ENCODE data around the gene URB2. TPM values are rescaled to one million over a fixed set of nuclear protein-coding genes. Genes with fewer than 3 reads are reported as not detected.

URB2 gene
- total and polyA plus RNA-seq, 2 of the 13 experiments (the other 11 are each of a cell fraction or from before 2014, with no cell fraction given): 4.0 to 17.6 TPM

- TF ChIP-seq ADNP (CRISPR knock-in tag; IDR thresholded peaks at IDR 0.05) (no peak), ZNF354B (CRISPR knock-in tag; IDR thresholded peaks at IDR 0.05) (no peak), ZBTB25 (CRISPR knock-in tag; IDR thresholded peaks at IDR 0.05) (peak; percentile 89), JUN (CRISPR knock-in tag; IDR thresholded peaks at IDR 0.05) (0 out of 2 replicates have a peak, but pooled peaks have one; percentile 22), HIVEP1 (CRISPR knock-in tag; IDR thresholded peaks at IDR 0.05) (peak; percentile 79), KLF15 (CRISPR knock-in tag; IDR thresholded peaks at IDR 0.05; ENCODE audit: borderline replicate concordance) (peak; percentile 48; the same call in 1 of the 2 replicates), HOMEZ (CRISPR knock-in tag; IDR thresholded peaks at IDR 0.05; ENCODE audit: low read depth) (no peak), ZNF10 (CRISPR knock-in tag; IDR thresholded peaks at IDR 0.05; ENCODE audit: borderline replicate concordance, low read depth) (no peak), ZNF652 (CRISPR knock-in tag; IDR thresholded peaks at IDR 0.05; ENCODE audit: borderline replicate concordance, low read depth) (no peak), ZNF768 (CRISPR knock-in tag; IDR thresholded peaks at IDR 0.05) (peak; percentile 61; the same call in 1 of the 2 replicates), ZNF615 (CRISPR knock-in tag; IDR thresholded peaks at IDR 0.05; ENCODE audit: borderline replicate concordance) (no peak), CEBPG (CRISPR knock-in tag; IDR thresholded peaks at IDR 0.05) (no peak), ZFP62 (CRISPR knock-in tag; IDR thresholded peaks at IDR 0.05) (no peak), ZNF468 (CRISPR knock-in tag; IDR thresholded peaks at IDR 0.05) (no peak), RARA (CRISPR knock-in tag; IDR thresholded peaks at IDR 0.05) (no peak), EED (CRISPR knock-in tag; IDR thresholded peaks at IDR 0.05) (no peak), CENPBD1 (CRISPR knock-in tag; IDR thresholded peaks at IDR 0.05; ENCODE audit: borderline replicate concordance, low read depth) (no peak), MTF1 (CRISPR knock-in tag; IDR thresholded peaks at IDR 0.05) (no peak), IKZF1 (IDR thresholded peaks at IDR 0.05) (no peak), NCOA2 (CRISPR knock-in tag; IDR thresholded peaks at IDR 0.05) (no peak; the same call in 1 of the 2 replicates), SIX1 (CRISPR knock-in tag; IDR thresholded peaks at IDR 0.05; ENCODE audit: borderline replicate concordance) (no peak), ZMYM4 (CRISPR knock-in tag; IDR thresholded peaks at IDR 0.05) (peak; percentile 68; the same call in 1 of the 2 replicates), ARNTL (CRISPR knock-in tag; IDR thresholded peaks at IDR 0.05) (peak; percentile 75)
- TF ChIP-seq, protein P1, sequence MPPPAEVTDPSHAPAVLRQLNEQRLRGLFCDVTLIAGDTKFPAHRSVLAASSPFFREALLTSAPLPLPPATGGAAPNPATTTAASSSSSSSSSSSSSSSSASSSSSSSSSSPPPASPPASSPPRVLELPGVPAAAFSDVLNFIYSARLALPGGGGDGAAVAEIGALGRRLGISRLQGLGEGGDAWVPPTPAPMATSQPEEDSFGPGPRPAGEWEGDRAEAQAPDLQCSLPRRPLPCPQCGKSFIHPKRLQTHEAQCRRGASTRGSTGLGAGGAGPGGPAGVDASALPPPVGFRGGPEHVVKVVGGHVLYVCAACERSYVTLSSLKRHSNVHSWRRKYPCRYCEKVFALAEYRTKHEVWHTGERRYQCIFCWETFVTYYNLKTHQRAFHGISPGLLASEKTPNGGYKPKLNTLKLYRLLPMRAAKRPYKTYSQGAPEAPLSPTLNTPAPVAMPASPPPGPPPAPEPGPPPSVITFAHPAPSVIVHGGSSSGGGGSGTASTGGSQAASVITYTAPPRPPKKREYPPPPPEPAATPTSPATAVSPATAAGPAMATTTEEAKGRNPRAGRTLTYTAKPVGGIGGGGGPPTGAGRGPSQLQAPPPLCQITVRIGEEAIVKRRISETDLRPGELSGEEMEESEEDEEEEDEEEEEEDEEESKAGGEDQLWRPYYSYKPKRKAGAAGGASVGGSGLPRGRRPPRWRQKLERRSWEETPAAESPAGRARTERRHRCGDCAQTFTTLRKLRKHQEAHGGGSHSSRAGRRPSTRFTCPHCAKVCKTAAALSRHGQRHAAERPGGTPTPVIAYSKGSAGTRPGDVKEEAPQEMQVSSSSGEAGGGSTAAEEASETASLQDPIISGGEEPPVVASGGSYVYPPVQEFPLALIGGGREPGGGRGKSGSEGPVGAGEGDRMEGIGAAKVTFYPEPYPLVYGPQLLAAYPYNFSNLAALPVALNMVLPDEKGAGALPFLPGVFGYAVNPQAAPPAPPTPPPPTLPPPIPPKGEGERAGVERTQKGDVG (CRISPR knock-in tag; IDR thresholded peaks at IDR 0.05; ENCODE audit: borderline replicate concordance): no peak
Measured at GRCh38 chr1:229625915-229626831, at the start of gene URB2, which contains the start of gene TAF5L (continued).
